GM23338 (cell line): ENCODE data around the gene CD38.

ENCODE experiments used
- CREB1 ChIP-seq: fragments of 250-450 bp; sonication (Bioruptor Pico); IDR thresholded peaks from 2 replicates; pipeline ENCODE4 v1.5.0; 2020; ENCODE audit warnings: low read depth, mild to moderate bottlenecking, moderate library complexity
- EZH2 ChIP-seq: fragments of 200-600 bp; sonication (generic); IDR thresholded peaks from one replicate; pipeline ENCODE4 v1.8.0; 2017; ENCODE audit warnings: antibody characterized with exemption, mild to moderate bottlenecking, low read depth; ENCODE audit not compliant: unreplicated experiment
- EZH2phosphoT487 ChIP-seq: fragments of 200-600 bp; sonication (generic); IDR thresholded peaks from one replicate; pipeline ENCODE4 v1.8.1; 2018; ENCODE audit warnings: antibody characterized with exemption; ENCODE audit not compliant: unreplicated experiment
- NANOG ChIP-seq: IDR thresholded peaks from 2 replicates; pipeline ENCODE4 v1.6.1; 2016; ENCODE audit warnings: antibody characterized with exemption, borderline replicate concordance
- POLR2AphosphoS5 ChIP-seq: IDR thresholded peaks from 2 replicates; pipeline ENCODE4 v1.6.1; 2016; ENCODE audit warnings: antibody characterized with exemption, low read depth
- REST ChIP-seq: IDR thresholded peaks from one replicate; pipeline ENCODE4 v1.6.1; 2018; ENCODE audit warnings: antibody characterized with exemption; ENCODE audit not compliant: unreplicated experiment
- ZNF114 ChIP-seq: fragments of 250-450 bp; sonication (Bioruptor Pico); IDR thresholded peaks from 2 replicates; pipeline ENCODE4 v1.5.0; 2020; ENCODE audit warnings: mild to moderate bottlenecking, moderate library complexity
- ZNF331 ChIP-seq: fragments of 250-450 bp; sonication (Bioruptor Pico); IDR thresholded peaks from 2 replicates; pipeline ENCODE4 v1.5.0; 2020; ENCODE audit warnings: low read depth, mild to moderate bottlenecking, moderate library complexity
- ZNF462 ChIP-seq: fragments of 250-450 bp; sonication (Bioruptor Pico); IDR thresholded peaks from 2 replicates; pipeline ENCODE4 v1.5.0; 2020; ENCODE audit warnings: mild to moderate bottlenecking, moderate library complexity
- TF ChIP-seq, protein P1 (sequence below), 2 experiments: fragments of 200-600 bp in 1 of 2; sonication (generic) in 1 of 2; conservative IDR thresholded peaks; 2 replicates each; pipeline versions ENCODE4 v1.5.1 to v1.6.1; 2016 to 2017; ENCODE audit warnings: antibody characterized with exemption in 2 of 2, low read depth in 2 of 2, mild to moderate bottlenecking in 2 of 2, moderate library complexity in 1 of 2

DNA sequence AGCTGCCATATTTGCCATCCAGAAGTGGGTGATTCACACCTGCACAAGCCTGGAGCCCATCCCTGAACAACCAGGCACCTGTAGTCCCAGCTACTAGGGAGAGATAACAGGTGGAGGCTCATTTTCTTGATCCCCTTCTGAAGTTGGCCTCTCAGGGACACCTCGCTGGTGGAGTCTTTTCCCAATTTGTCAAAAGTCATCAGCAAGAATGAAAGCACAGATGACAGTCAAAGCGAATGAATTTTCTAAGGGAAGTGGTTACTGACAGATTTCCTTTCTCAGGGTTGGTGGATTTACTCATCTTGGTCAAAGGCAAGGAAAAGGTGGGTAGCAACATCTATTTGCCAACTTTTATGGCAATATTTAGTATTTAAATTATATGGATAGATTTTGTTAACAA, 123.9 kb downstream of the CD38 start:
- TF ChIP-seq, protein P1, sequence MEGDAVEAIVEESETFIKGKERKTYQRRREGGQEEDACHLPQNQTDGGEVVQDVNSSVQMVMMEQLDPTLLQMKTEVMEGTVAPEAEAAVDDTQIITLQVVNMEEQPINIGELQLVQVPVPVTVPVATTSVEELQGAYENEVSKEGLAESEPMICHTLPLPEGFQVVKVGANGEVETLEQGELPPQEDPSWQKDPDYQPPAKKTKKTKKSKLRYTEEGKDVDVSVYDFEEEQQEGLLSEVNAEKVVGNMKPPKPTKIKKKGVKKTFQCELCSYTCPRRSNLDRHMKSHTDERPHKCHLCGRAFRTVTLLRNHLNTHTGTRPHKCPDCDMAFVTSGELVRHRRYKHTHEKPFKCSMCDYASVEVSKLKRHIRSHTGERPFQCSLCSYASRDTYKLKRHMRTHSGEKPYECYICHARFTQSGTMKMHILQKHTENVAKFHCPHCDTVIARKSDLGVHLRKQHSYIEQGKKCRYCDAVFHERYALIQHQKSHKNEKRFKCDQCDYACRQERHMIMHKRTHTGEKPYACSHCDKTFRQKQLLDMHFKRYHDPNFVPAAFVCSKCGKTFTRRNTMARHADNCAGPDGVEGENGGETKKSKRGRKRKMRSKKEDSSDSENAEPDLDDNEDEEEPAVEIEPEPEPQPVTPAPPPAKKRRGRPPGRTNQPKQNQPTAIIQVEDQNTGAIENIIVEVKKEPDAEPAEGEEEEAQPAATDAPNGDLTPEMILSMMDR (conservative IDR thresholded peaks at IDR 0.05; ENCODE audit: low read depth in 2 of 2): no peak
- TF ChIP-seq REST (no peak), EZH2 (no peak), ZNF331 (CRISPR knock-in tag) (no peak), NANOG (no peak), EZH2phosphoT487 (no peak), ZNF114 (CRISPR knock-in tag) (no peak), CREB1 (CRISPR knock-in tag) (no peak), POLR2AphosphoS5 (no peak), ZNF462 (no peak)
